Bronchial epithelial cell (primary cell): ENCODE data around the gene ARPP21. TPM values are rescaled to one million over a fixed set of nuclear protein-coding genes. Genes with fewer than 3 reads are reported as not detected.

ENCODE experiments used
- DNase-seq: peaks from one replicate; pipeline ENCODE4 v3.0.0-alpha.2; 2010; ENCODE audit warnings: low read depth
- FAIRE-seq: peaks from 2 replicates; lab custom pipeline; 2011; peaks lifted over from hg19 to GRCh38; lab: Jason Lieb, UNC
- H3K27me3 ChIP-seq: 2 replicates; pipeline ENCODE4 v1.5.1; 2011; ENCODE audit warnings: low read length; ENCODE audit not compliant: control insufficient read depth, insufficient read depth
- H3K36me3 ChIP-seq: 2 replicates; pipeline ENCODE4 v1.5.1; 2011; ENCODE audit warnings: low read length; ENCODE audit not compliant: control insufficient read depth, insufficient read depth
- H3K4me3 ChIP-seq: 2 replicates; pipeline ENCODE4 v1.5.1; 2011; ENCODE audit warnings: mild to moderate bottlenecking, low read depth, low read length, control low read depth
- CTCF ChIP-seq: IDR thresholded peaks from 2 replicates; pipeline ENCODE4 v1.5.1; 2011; ENCODE audit warnings: mild to moderate bottlenecking, moderate library complexity, low read length, control low read depth, inconsistent platforms; ENCODE audit not compliant: insufficient read depth, severe bottlenecking
- total RNA-seq: library from RNA; depleted of rRNA; stranded (reverse); fragments of >200 nt; gene quantifications from 2 replicates; pipeline ENCODE4 v1.2.1, GENCODE V29; 2014

The ARPP21 gene
- total RNA-seq, 1 donor from 2014 or later, result not detected

GRCh38 chr3:35782355-35782754, 143.0 kb downstream of the ARPP21 start:
- FAIRE-seq (no peak), DNase-seq (no peak)
- TF ChIP-seq CTCF, result no peak
- Histone ChIP-seq H3K36me3 (no peaks in the 10 kb centered on the region), H3K27me3 (no peaks in the 10 kb centered on the region), H3K4me3 (no peak overlapping the region)

- no peak for DNase-seq
- Histone ChIP-seq H3K36me3 (no peaks in the 10 kb centered on the region), H3K27me3 (no peaks in the 10 kb centered on the region), H3K4me3 (no peak overlapping the region)
- TF ChIP-seq CTCF, result no peak
- FAIRE-seq, result no peak
These were observed 144.8 kb downstream of the ARPP21 start for GRCh38 chr3:35784169-35784568.

- no peak for DNase-seq
- Histone ChIP-seq H3K36me3 (no peaks in the 10 kb centered on the region), H3K4me3 (no peak overlapping the region), H3K27me3 (no peaks in the 10 kb centered on the region)
- no peak for TF ChIP-seq CTCF
- FAIRE-seq, result no peak
These were observed 146.0 kb downstream of the ARPP21 start for GRCh38 chr3:35785234-35785888.

GRCh38 chr3:35787936-35788335, 148.6 kb downstream of the ARPP21 start:
- no peak for FAIRE-seq
- Histone ChIP-seq H3K27me3 (no peaks in the 10 kb centered on the region), H3K36me3 (no peaks in the 10 kb centered on the region), H3K4me3 (no peak overlapping the region)
- no peak for DNase-seq
- no peak for TF ChIP-seq CTCF

GRCh38 chr3:35789042-35789831, 149.9 kb downstream of the ARPP21 start:
- Histone ChIP-seq H3K36me3 (no peaks in the 10 kb centered on the region), H3K4me3 (no peak overlapping the region), H3K27me3 (no peaks in the 10 kb centered on the region)
- DNase-seq (no peak), FAIRE-seq (no peak)
- TF ChIP-seq CTCF, result no peak
